ENCODE measurements around the gene ADAMTS12. TPM values are rescaled to one million over a fixed set of nuclear protein-coding genes. Genes with fewer than 3 reads are reported as not detected.

The ADAMTS12 gene
- total RNA-seq, 1 experiment from 2014 or later, result 0.15 TPM

DNA sequence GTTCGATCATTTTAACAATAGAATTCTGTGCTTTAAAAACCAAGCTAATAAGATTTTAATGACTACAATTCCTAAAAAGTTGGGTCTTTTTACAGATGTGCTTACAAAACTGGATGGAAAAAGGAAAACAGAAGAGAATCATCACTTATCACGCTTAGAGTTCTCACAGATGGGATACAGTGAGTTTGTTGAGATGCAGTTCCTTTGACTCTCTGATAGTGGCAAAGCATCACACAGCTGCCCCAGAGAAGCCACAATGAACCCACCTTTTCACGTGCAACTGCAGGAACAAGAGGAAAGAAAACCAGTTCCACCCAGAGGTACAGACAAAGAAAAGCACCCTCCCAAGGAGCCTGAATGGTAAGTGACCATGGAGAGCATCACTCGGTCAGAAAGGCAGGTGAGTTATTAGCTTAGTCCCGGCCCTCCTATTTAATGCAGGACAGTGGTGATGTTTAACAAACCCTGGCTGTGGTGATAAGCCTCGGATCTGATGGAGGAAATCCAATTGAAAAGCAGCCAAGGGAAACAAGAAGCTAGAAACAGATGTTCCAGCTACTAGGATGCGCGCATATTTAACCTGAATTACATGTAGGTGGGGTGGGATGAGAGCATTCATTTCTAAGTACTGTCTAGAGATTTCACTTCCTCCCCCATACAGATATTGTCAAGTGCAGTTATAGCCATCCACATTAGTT, 283.3 kb downstream of the ADAMTS12 start:
- Histone ChIP-seq H3K4me1 (ENCODE audit: control insufficient read depth, insufficient read depth, low read length) (no peaks in the 10 kb centered on the region), H3K36me3 (ENCODE audit: control insufficient read depth, insufficient read depth, low read length) (no peaks in the 10 kb centered on the region; the same call in 1 of the 2 replicates), H3K9me3 (ENCODE audit: control insufficient read depth, insufficient read depth, low read depth, low read length) (no peaks in the 10 kb centered on the region), H3K4me3 (ENCODE audit: low read depth in 2 of 2, low read length in 2 of 2) (no peak overlapping the region), H3K27ac (ENCODE audit: low read length) (no peak overlapping the region), H3K27me3 (ENCODE audit: control insufficient read depth, insufficient read depth, low read length) (0 out of 2 replicates have a peak, but pooled peaks cover 3% of the 10 kb centered on the region)
- BruUV-seq (replicated peaks), result no TSS peak
- intact Hi-C loops (cut with micrococcal nuclease; ENCODE audit: unreplicated experiment), result no loop called here
- DNase-seq (ENCODE audit: low read depth, low spot score) (no peak), ATAC-seq (no peak)
- POLR2A ChIA-PET, result interaction anchor here (0.7 kb wide), 1 partner anchor 440 kb away, joined by 4 read pairs; no protein-coding TSS in a partner anchor
- in situ Hi-C loops (cut with HindIII; ENCODE audit: low pct_unique_long_range_greater_than_20kb, low sequenced_read_pairs), result no loop called here
- TF ChIP-seq SIN3A (IDR thresholded peaks at IDR 0.05; ENCODE audit: borderline replicate concordance, insufficient read depth, low read depth, low read length) (no peak), TCF7L2 (IDR thresholded peaks at IDR 0.05; ENCODE audit: low read depth, low read length) (no peak), POLR2AphosphoS5 (IDR thresholded peaks at IDR 0.05; ENCODE audit: low read depth, low read length) (no peak)
- TF ChIP-seq, protein P1, sequence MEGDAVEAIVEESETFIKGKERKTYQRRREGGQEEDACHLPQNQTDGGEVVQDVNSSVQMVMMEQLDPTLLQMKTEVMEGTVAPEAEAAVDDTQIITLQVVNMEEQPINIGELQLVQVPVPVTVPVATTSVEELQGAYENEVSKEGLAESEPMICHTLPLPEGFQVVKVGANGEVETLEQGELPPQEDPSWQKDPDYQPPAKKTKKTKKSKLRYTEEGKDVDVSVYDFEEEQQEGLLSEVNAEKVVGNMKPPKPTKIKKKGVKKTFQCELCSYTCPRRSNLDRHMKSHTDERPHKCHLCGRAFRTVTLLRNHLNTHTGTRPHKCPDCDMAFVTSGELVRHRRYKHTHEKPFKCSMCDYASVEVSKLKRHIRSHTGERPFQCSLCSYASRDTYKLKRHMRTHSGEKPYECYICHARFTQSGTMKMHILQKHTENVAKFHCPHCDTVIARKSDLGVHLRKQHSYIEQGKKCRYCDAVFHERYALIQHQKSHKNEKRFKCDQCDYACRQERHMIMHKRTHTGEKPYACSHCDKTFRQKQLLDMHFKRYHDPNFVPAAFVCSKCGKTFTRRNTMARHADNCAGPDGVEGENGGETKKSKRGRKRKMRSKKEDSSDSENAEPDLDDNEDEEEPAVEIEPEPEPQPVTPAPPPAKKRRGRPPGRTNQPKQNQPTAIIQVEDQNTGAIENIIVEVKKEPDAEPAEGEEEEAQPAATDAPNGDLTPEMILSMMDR (IDR thresholded peaks at IDR 0.05), result no peak
- TF ChIP-seq, protein P2, sequence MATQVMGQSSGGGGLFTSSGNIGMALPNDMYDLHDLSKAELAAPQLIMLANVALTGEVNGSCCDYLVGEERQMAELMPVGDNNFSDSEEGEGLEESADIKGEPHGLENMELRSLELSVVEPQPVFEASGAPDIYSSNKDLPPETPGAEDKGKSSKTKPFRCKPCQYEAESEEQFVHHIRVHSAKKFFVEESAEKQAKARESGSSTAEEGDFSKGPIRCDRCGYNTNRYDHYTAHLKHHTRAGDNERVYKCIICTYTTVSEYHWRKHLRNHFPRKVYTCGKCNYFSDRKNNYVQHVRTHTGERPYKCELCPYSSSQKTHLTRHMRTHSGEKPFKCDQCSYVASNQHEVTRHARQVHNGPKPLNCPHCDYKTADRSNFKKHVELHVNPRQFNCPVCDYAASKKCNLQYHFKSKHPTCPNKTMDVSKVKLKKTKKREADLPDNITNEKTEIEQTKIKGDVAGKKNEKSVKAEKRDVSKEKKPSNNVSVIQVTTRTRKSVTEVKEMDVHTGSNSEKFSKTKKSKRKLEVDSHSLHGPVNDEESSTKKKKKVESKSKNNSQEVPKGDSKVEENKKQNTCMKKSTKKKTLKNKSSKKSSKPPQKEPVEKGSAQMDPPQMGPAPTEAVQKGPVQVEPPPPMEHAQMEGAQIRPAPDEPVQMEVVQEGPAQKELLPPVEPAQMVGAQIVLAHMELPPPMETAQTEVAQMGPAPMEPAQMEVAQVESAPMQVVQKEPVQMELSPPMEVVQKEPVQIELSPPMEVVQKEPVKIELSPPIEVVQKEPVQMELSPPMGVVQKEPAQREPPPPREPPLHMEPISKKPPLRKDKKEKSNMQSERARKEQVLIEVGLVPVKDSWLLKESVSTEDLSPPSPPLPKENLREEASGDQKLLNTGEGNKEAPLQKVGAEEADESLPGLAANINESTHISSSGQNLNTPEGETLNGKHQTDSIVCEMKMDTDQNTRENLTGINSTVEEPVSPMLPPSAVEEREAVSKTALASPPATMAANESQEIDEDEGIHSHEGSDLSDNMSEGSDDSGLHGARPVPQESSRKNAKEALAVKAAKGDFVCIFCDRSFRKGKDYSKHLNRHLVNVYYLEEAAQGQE (IDR thresholded peaks at IDR 0.05; ENCODE audit: insufficient read depth in 1 of 2, low read depth in 2 of 2, low read length in 1 of 2), result no peak
- CTCF ChIA-PET, result no interaction called here

DNA sequence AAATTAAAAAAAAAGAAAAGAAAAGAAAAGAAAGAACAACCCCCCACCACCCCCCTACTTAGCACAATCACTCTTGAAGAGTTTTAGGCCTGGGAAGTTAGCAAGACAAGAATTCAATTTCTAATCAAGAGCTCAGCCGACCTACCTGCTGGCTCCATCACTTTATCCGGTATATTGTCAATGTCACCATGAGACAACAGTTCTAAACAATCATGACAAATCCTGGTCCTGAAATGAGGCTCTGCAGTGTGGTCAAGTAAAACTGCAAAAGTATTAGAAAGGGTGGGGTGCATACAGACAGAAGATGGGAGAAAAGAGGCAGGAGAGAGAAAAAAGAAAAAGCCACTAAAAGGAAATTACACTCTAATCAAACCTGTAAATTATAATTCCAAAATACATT, 287.3 kb downstream of the ADAMTS12 start:
- POLR2A ChIA-PET, result no interaction called here
- no peak for DNase-seq (ENCODE audit: low read depth, low spot score)
- H3K4me1 ChIP-seq (ENCODE audit: control insufficient read depth, insufficient read depth, low read length), result no peaks in the 10 kb centered on the region
- TF ChIP-seq POLR2AphosphoS5 (IDR thresholded peaks at IDR 0.05; ENCODE audit: low read depth, low read length) (no peak), TCF7L2 (IDR thresholded peaks at IDR 0.05; ENCODE audit: low read depth, low read length) (no peak), SIN3A (IDR thresholded peaks at IDR 0.05; ENCODE audit: borderline replicate concordance, insufficient read depth, low read depth, low read length) (no peak)
- TF ChIP-seq, protein P1 (IDR thresholded peaks at IDR 0.05), result no peak
- TF ChIP-seq, protein P2 (IDR thresholded peaks at IDR 0.05; ENCODE audit: insufficient read depth in 1 of 2, low read depth in 2 of 2, low read length in 1 of 2), result no peak
- CTCF ChIA-PET, result no interaction called here
- no TSS peak for BruUV-seq (replicated peaks)
- H3K27ac ChIP-seq (ENCODE audit: low read length), result no peak overlapping the region
- H3K4me3 ChIP-seq (ENCODE audit: low read depth in 2 of 2, low read length in 2 of 2), result no peak overlapping the region
- H3K9me3 ChIP-seq (ENCODE audit: control insufficient read depth, insufficient read depth, low read depth, low read length), result no peaks in the 10 kb centered on the region
- in situ Hi-C loops (cut with HindIII; ENCODE audit: low pct_unique_long_range_greater_than_20kb, low sequenced_read_pairs), result no loop called here
- ATAC-seq, result no peak
- H3K36me3 ChIP-seq (ENCODE audit: control insufficient read depth, insufficient read depth, low read length), result no peaks in the 10 kb centered on the region
- intact Hi-C loops (cut with micrococcal nuclease; ENCODE audit: unreplicated experiment), result no loop called here
- H3K27me3 ChIP-seq (ENCODE audit: control insufficient read depth, insufficient read depth, low read length), result no peaks in the 10 kb centered on the region; the same call in 1 of the 2 replicates
